ENCODE data around the gene ITGB3. TPM values are rescaled to one million over a fixed set of nuclear protein-coding genes. Genes with fewer than 3 reads are reported as not detected.

The ITGB3 gene
- total and polyA plus RNA-seq, 9 of the 15 experiments (the other 6 are each of a cell fraction or from before 2014, with no cell fraction given), result 0.08 to 2.6 (median 0.62) TPM; not detected in 1

DNA sequence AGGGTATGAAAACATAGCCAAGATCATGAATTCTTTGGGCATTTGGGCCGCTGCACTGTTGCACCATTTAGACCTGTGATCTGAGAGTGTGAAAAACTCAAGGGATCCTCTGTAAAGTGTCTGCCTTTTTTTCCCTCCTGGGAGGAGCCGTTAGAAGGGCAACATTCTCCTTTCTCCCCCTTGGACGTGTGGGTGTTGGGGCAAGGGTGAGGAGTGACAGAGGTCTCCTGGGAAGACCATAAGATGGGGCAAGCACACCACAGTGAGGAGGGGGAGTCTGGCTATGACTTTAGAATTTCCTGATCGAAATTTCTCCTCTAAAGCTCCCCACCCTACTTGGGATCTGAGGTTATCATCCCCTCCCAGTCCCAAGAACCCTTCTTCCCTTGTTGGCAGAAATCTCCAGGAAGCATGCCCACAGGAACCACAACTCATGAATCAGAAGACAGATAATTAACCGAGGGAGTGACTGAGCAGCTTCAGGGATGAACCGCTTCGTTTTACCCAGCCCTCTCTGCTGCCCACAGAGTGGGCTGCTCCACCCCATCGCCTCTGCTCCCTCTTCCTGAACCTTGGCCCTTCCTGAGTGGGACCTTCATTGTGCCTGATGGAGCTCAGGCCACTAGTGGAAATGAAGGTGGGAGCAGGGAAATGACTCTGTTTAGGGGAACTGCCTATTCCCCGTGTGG, 4.2 kb downstream of the ITGB3 start (continued):
- TF ChIP-seq CEBPG (CRISPR knock-in tag; IDR thresholded peaks at IDR 0.05), result peak; percentile 18; the same call in 1 of the 2 replicates
- no peak; a peak in 1 of 4 replicates for TF ChIP-seq CEBPG (tag; conservative IDR thresholded peaks at IDR 0.05 in 1 of 2, IDR thresholded peaks at IDR 0.05 in 1 of 2)
- TF ChIP-seq TFAM (CRISPR knock-in tag; conservative IDR thresholded peaks at IDR 0.05), result no peak
- TF ChIP-seq CREBBP (IDR thresholded peaks at IDR 0.05; ENCODE audit: low read depth, low read length), result no peak
- 0 out of 2 replicates have a peak, but pooled peaks have one; percentile 8 for TF ChIP-seq SMAD3 (CRISPR knock-in tag; conservative IDR thresholded peaks at IDR 0.05)
- TF ChIP-seq, protein P1, sequence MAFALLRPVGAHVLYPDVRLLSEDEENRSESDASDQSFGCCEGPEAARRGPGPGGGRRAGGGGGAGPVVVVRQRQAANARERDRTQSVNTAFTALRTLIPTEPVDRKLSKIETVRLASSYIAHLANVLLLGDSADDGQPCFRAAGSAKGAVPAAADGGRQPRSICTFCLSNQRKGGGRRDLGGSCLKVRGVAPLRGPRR (CRISPR knock-in tag; IDR thresholded peaks at IDR 0.05), result no peak
- TF ChIP-seq KAT8 (IDR thresholded peaks at IDR 0.05; ENCODE audit: low read depth), result no peak
- no peak for TF ChIP-seq CHD4 (IDR thresholded peaks at IDR 0.05; ENCODE audit: insufficient read depth, insufficient replicate concordance, low read depth, low read length, poor library complexity, severe bottlenecking)
- 0 out of 4 replicates have a peak, but pooled peaks of 1 of the 2 experiments have one; percentile 53 for TF ChIP-seq TEAD1 (CRISPR knock-in tag; IDR thresholded peaks at IDR 0.05)
- no peak for TF ChIP-seq DDX20 (tag; IDR thresholded peaks at IDR 0.05; ENCODE audit: low read depth)
- peak; percentile 58 for TF ChIP-seq MEIS2 (IDR thresholded peaks at IDR 0.05; ENCODE audit: partially characterized antibody)
- TF ChIP-seq SMARCC2 (IDR thresholded peaks at IDR 0.05; ENCODE audit: low read depth), result no peak
- no peak for TF ChIP-seq CXXC5 (CRISPR knock-in tag; IDR thresholded peaks at IDR 0.05)
- TF ChIP-seq WHSC1 (IDR thresholded peaks at IDR 0.05; ENCODE audit: low read length), result no peak
- TF ChIP-seq PRMT5 (CRISPR knock-in tag; IDR thresholded peaks at IDR 0.05), result no peak
- no peak for TF ChIP-seq JUNB (CRISPR knock-in tag; conservative IDR thresholded peaks at IDR 0.05)
- TF ChIP-seq, protein P2, sequence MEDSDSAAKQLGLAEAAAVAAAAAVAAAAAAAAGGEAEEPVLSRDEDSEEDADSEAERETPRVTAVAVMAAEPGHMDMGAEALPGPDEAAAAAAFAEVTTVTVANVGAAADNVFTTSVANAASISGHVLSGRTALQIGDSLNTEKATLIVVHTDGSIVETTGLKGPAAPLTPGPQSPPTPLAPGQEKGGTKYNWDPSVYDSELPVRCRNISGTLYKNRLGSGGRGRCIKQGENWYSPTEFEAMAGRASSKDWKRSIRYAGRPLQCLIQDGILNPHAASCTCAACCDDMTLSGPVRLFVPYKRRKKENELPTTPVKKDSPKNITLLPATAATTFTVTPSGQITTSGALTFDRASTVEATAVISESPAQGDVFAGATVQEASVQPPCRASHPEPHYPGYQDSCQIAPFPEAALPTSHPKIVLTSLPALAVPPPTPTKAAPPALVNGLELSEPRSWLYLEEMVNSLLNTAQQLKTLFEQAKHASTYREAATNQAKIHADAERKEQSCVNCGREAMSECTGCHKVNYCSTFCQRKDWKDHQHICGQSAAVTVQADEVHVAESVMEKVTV (CRISPR knock-in tag; IDR thresholded peaks at IDR 0.05), result 0 out of 2 replicates have a peak, but pooled peaks have one; percentile 16
- TF ChIP-seq MTA3 (IDR thresholded peaks at IDR 0.05; ENCODE audit: borderline replicate concordance), result no peak
- peak; percentile 28; the same call in 1 of the 2 replicates for TF ChIP-seq SP1 (CRISPR knock-in tag; IDR thresholded peaks at IDR 0.05)
- TF ChIP-seq JUND (IDR thresholded peaks at IDR 0.05; ENCODE audit: borderline replicate concordance, low read depth, low read length), result 0 out of 2 replicates have a peak, but pooled peaks have one; percentile 24
- 0 out of 3 replicates have a peak, but pooled peaks have one; percentile 21 for TF ChIP-seq JUND (tag; IDR thresholded peaks at IDR 0.05; ENCODE audit: borderline replicate concordance, low read depth, low read length)
- TF ChIP-seq ETV1 (tag; conservative IDR thresholded peaks at IDR 0.05; ENCODE audit: low read depth), result no peak
- TF ChIP-seq MBD2 (IDR thresholded peaks at IDR 0.05; ENCODE audit: borderline replicate concordance, low read depth), result no peak
- TF ChIP-seq, protein P3, sequence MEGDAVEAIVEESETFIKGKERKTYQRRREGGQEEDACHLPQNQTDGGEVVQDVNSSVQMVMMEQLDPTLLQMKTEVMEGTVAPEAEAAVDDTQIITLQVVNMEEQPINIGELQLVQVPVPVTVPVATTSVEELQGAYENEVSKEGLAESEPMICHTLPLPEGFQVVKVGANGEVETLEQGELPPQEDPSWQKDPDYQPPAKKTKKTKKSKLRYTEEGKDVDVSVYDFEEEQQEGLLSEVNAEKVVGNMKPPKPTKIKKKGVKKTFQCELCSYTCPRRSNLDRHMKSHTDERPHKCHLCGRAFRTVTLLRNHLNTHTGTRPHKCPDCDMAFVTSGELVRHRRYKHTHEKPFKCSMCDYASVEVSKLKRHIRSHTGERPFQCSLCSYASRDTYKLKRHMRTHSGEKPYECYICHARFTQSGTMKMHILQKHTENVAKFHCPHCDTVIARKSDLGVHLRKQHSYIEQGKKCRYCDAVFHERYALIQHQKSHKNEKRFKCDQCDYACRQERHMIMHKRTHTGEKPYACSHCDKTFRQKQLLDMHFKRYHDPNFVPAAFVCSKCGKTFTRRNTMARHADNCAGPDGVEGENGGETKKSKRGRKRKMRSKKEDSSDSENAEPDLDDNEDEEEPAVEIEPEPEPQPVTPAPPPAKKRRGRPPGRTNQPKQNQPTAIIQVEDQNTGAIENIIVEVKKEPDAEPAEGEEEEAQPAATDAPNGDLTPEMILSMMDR (IDR thresholded peaks at IDR 0.05 in 2 of 3, conservative IDR thresholded peaks at IDR 0.05 in 1 of 3; ENCODE audit: insufficient read depth in 2 of 3, low read depth in 1 of 3, low read length in 3 of 3), result peak in 1 of 3 experiments; percentile 22; a peak in 1 of 6 replicates
- TF ChIP-seq BHLHE40 (IDR thresholded peaks at IDR 0.05; ENCODE audit: low read length), result no peak
